Astrocyte (in vitro differentiated cells and primary cell): ENCODE data around the gene BCO2.

Source experiments
- EZH2 ChIP-seq: IDR thresholded peaks from 2 replicates; pipeline ENCODE4 v1.6.1; 2012; ENCODE audit warnings: mild to moderate bottlenecking, low read length, inconsistent platforms; ENCODE audit not compliant: insufficient read depth
- TF ChIP-seq, protein P1 (sequence below): IDR thresholded peaks from 2 replicates; pipeline ENCODE4 v1.5.1; 2011; ENCODE audit warnings: low read depth, mild to moderate bottlenecking, inconsistent platforms, low read length, moderate library complexity; ENCODE audit not compliant: insufficient read depth

- TF ChIP-seq, protein P1, sequence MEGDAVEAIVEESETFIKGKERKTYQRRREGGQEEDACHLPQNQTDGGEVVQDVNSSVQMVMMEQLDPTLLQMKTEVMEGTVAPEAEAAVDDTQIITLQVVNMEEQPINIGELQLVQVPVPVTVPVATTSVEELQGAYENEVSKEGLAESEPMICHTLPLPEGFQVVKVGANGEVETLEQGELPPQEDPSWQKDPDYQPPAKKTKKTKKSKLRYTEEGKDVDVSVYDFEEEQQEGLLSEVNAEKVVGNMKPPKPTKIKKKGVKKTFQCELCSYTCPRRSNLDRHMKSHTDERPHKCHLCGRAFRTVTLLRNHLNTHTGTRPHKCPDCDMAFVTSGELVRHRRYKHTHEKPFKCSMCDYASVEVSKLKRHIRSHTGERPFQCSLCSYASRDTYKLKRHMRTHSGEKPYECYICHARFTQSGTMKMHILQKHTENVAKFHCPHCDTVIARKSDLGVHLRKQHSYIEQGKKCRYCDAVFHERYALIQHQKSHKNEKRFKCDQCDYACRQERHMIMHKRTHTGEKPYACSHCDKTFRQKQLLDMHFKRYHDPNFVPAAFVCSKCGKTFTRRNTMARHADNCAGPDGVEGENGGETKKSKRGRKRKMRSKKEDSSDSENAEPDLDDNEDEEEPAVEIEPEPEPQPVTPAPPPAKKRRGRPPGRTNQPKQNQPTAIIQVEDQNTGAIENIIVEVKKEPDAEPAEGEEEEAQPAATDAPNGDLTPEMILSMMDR, result no peak
- TF ChIP-seq EZH2, result no peak
Measured at GRCh38 chr11:112247201-112247600, 71.9 kb downstream of the BCO2 start.
